H9 (cell line): ENCODE measurements around the gene CTAG2. TPM values are rescaled to one million over a fixed set of nuclear protein-coding genes. Genes with fewer than 3 reads are reported as not detected.

Experiments
- DNase-seq: peaks from one replicate; pipeline ENCODE4 v3.0.0-alpha.2; 2017
- H2AFZ ChIP-seq: one replicate; pipeline ENCODE4 v1.6.1; 2013; ENCODE audit warnings: mild to moderate bottlenecking, low read length, control low read depth, moderate library complexity
- H2AK5ac ChIP-seq: 2 replicates; pipeline ENCODE4 v1.6.1; 2013; ENCODE audit warnings: low read length, control low read depth, mixed read lengths; ENCODE audit not compliant: insufficient read length
- H2BK120ac ChIP-seq: one replicate; pipeline ENCODE4 v1.6.1; 2013; ENCODE audit warnings: low read depth, mild to moderate bottlenecking, low read length, control low read depth, inconsistent platforms; ENCODE audit not compliant: poor library complexity, severe bottlenecking
- H2BK12ac ChIP-seq: 2 replicates; pipeline ENCODE4 v1.6.1; 2013; ENCODE audit warnings: low read length, control low read depth, mixed read lengths, low read depth; ENCODE audit not compliant: insufficient read length
- H2BK15ac ChIP-seq: 2 replicates; pipeline ENCODE4 v1.6.1; 2013; ENCODE audit warnings: low read depth, low read length, control low read depth
- H2BK20ac ChIP-seq: one replicate; pipeline ENCODE4 v1.6.1; 2013; ENCODE audit warnings: low read depth, mild to moderate bottlenecking, low read length, control low read depth, inconsistent platforms; ENCODE audit not compliant: poor library complexity, severe bottlenecking
- H2BK5ac ChIP-seq: 2 replicates; pipeline ENCODE4 v1.6.1; 2013; ENCODE audit warnings: low read length, control low read depth, mixed read lengths; ENCODE audit not compliant: insufficient read length
- H3K14ac ChIP-seq: 2 replicates; pipeline ENCODE4 v1.6.1; 2013; ENCODE audit warnings: low read length, control low read depth; ENCODE audit not compliant: insufficient read depth
- H3K18ac ChIP-seq: 2 replicates; pipeline ENCODE4 v1.6.1; 2013; ENCODE audit warnings: low read depth, mild to moderate bottlenecking, mixed read lengths, low read length, control low read depth; ENCODE audit not compliant: insufficient read length
- H3K23ac ChIP-seq: 2 replicates; pipeline ENCODE4 v1.6.1; 2013; ENCODE audit warnings: low read length, control low read depth, mixed read lengths, low read depth; ENCODE audit not compliant: insufficient read length
- H3K23me2 ChIP-seq: 2 replicates; pipeline ENCODE4 v1.6.1; 2013; ENCODE audit warnings: low read depth, mild to moderate bottlenecking, mixed read lengths, low read length, control low read depth; ENCODE audit not compliant: insufficient read length, poor library complexity, severe bottlenecking
- H3K27ac ChIP-seq: 2 replicates; pipeline ENCODE4 v1.5.1; 2013; ENCODE audit warnings: low read length, control low read depth, mixed read lengths, low read depth; ENCODE audit not compliant: insufficient read length
- H3K27me3 ChIP-seq: 2 replicates; pipeline ENCODE4 v1.6.1; 2013; ENCODE audit warnings: low read length, control low read depth, inconsistent platforms; ENCODE audit not compliant: insufficient read depth
- H3K4ac ChIP-seq: 2 replicates; pipeline ENCODE4 v1.6.1; 2013; ENCODE audit warnings: low read depth, mild to moderate bottlenecking, control low read depth, inconsistent platforms, low read length, moderate library complexity
- H3K4me1 ChIP-seq: 2 replicates; pipeline ENCODE4 v1.6.1; 2013; ENCODE audit warnings: low read length, control low read depth, inconsistent platforms; ENCODE audit not compliant: insufficient read depth
- H3K4me2 ChIP-seq: 2 replicates; pipeline ENCODE4 v1.6.1; 2013; ENCODE audit warnings: low read length, control low read depth, mixed read lengths; ENCODE audit not compliant: insufficient read length, insufficient read depth
- H3K56ac ChIP-seq: 2 replicates; pipeline ENCODE4 v1.6.1; 2013; ENCODE audit warnings: low read depth, mild to moderate bottlenecking, mixed read lengths, low read length, control low read depth; ENCODE audit not compliant: insufficient read length
- H3K79me1 ChIP-seq: 2 replicates; pipeline ENCODE4 v1.6.1; 2013; ENCODE audit warnings: low read depth, mild to moderate bottlenecking, moderate library complexity, low read length, control low read depth, inconsistent platforms; ENCODE audit not compliant: insufficient read depth, poor library complexity, severe bottlenecking
- H3K79me2 ChIP-seq: 2 replicates; pipeline ENCODE4 v1.6.1; 2013; ENCODE audit warnings: low read length, control low read depth, inconsistent platforms; ENCODE audit not compliant: insufficient read depth
- H3K9ac ChIP-seq: 2 replicates; pipeline ENCODE4 v1.6.1; 2013; ENCODE audit warnings: low read length, control low read depth, mixed read lengths; ENCODE audit not compliant: insufficient read length; ENCODE audit errors: extremely low read depth
- H3K9me3 ChIP-seq: one replicate; pipeline ENCODE4 v1.6.1; 2013; ENCODE audit warnings: low read depth, low read length, inconsistent platforms; ENCODE audit not compliant: control insufficient read depth
- H3T11ph ChIP-seq: one replicate; pipeline ENCODE4 v1.6.1; 2013; ENCODE audit warnings: mild to moderate bottlenecking, low read length, control low read depth, inconsistent platforms
- H4K20me1 ChIP-seq: one replicate; pipeline ENCODE4 v1.6.1; 2013; ENCODE audit not compliant: control insufficient read depth, insufficient read length, insufficient read depth
- H4K5ac ChIP-seq: 2 replicates; pipeline ENCODE4 v1.6.1; 2013; ENCODE audit warnings: low read depth, mild to moderate bottlenecking, mixed read lengths, low read length, control low read depth; ENCODE audit not compliant: insufficient read length
- H4K8ac ChIP-seq: replicated peaks from 2 replicates; pipeline ENCODE4 v1.6.1; 2013; ENCODE audit warnings: low read length, control low read depth, mixed read lengths, low read depth; ENCODE audit not compliant: insufficient read length
- H4K91ac ChIP-seq: 2 replicates; pipeline ENCODE4 v1.6.1; 2013; ENCODE audit warnings: low read depth, mild to moderate bottlenecking, moderate library complexity, mixed read lengths, low read length, control low read depth; ENCODE audit not compliant: insufficient read length
- H3K27ac Mint-ChIP-seq, 3 experiments: 2 replicates in 2 of 3; 3 replicates in 1 of 3; pipeline ENCODE4 v1.8.0; 2020 to 2021; ENCODE audit warnings: mixed read lengths in 3 of 3, mild to moderate bottlenecking in 1 of 3, moderate library complexity in 1 of 3
- H3K27me3 Mint-ChIP-seq: 2 replicates; pipeline ENCODE4 v1.8.0; 2021; ENCODE audit warnings: low read depth, mild to moderate bottlenecking, moderate library complexity, mixed read lengths
- H3K36me3 Mint-ChIP-seq, 3 experiments: 2 replicates in 2 of 3; 3 replicates in 1 of 3; pipeline ENCODE4 v1.8.0; 2020 to 2021; ENCODE audit warnings: low read depth in 3 of 3, mixed read lengths in 3 of 3; ENCODE audit not compliant: insufficient read depth in 1 of 3
- H3K4me1 Mint-ChIP-seq, 2 experiments: 2 replicates each; pipeline ENCODE4 v1.8.0; 2020; ENCODE audit warnings: mixed read lengths in 2 of 2
- H3K4me3 Mint-ChIP-seq, 2 experiments: 2 replicates in 1 of 2; 3 replicates in 1 of 2; pipeline ENCODE4 v1.8.0; 2020 to 2021; ENCODE audit warnings: mild to moderate bottlenecking in 2 of 2, mixed read lengths in 2 of 2, moderate library complexity in 1 of 2
- H3K9me3 Mint-ChIP-seq, 2 experiments: 2 replicates in 1 of 2; 3 replicates in 1 of 2; pipeline ENCODE4 v1.8.0; 2020; ENCODE audit warnings: mild to moderate bottlenecking in 2 of 2, mixed read lengths in 2 of 2, moderate library complexity in 1 of 2
- WGBS: extraction: QIAGEN DNeasy Blood & Tissue Kit; methylation state at CpG from one replicate; pipeline ENCODE4 v1.1.7; 2013; ENCODE audit warnings: missing lambda C conversion rate, low lambda C conversion rate, mixed read lengths; ENCODE audit not compliant: insufficient read length; ENCODE audit errors: extremely low coverage; 5-methylcytosine and 5-hydroxymethylcytosine counted together
- total RNA-seq: library from RNA; stranded (reverse); gene quantifications from 2 replicates; pipeline ENCODE4 v1.2.1, GENCODE V29; 2021
- TF ChIP-seq, protein P1 (sequence below): fragments of 200-600 bp; sonication (generic); conservative IDR thresholded peaks from 3 replicates; pipeline ENCODE4 v1.8.0; 2021; ENCODE audit warnings: antibody characterized with exemption, mild to moderate bottlenecking

Gene CTAG2
- total RNA-seq, 1 experiment from 2014 or later = not detected

DNA sequence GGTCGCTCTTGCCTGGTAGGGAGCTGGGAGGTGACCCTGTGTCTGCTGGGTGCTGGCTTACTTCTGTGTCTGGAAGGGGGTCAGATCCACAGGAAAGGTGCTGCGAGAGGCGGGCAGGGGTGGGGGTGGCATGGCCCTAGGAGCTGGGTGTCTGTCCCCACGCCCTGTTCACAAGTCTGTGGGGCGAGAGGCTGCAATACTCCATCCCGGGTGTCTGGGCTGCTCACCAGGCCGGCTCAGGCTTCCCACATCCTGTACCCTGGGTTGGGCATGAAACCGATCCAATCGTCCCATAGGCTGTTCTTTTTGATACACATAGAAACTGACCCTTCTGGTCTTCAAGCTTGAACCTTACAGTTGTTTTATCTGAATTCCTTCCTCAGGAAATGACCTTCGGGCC is 993 bp upstream of the CTAG2 start:
- H3K4me3 Mint-ChIP-seq = no peak overlapping the region
- H3K23me2 ChIP-seq = no peaks in the 10 kb centered on the region
- H2AK5ac ChIP-seq = no peak overlapping the region
- no peaks in the 10 kb centered on the region for H3K4me1 ChIP-seq
- no peak overlapping the region for H2AFZ ChIP-seq
- peaks cover 0 to 3% (median 0%) of the 10 kb centered on the region in 3 experiments; a peak in 2 of 7 replicates for H3K36me3 Mint-ChIP-seq
- no peak overlapping the region for H3K4ac ChIP-seq
- no peak for DNase-seq
- H3K27me3 Mint-ChIP-seq = peaks cover 7% of the 10 kb centered on the region
- H4K91ac ChIP-seq = no peak overlapping the region
- H3K27me3 ChIP-seq = no peaks in the 10 kb centered on the region
- H4K5ac ChIP-seq = no peak overlapping the region
- TF ChIP-seq, protein P1, sequence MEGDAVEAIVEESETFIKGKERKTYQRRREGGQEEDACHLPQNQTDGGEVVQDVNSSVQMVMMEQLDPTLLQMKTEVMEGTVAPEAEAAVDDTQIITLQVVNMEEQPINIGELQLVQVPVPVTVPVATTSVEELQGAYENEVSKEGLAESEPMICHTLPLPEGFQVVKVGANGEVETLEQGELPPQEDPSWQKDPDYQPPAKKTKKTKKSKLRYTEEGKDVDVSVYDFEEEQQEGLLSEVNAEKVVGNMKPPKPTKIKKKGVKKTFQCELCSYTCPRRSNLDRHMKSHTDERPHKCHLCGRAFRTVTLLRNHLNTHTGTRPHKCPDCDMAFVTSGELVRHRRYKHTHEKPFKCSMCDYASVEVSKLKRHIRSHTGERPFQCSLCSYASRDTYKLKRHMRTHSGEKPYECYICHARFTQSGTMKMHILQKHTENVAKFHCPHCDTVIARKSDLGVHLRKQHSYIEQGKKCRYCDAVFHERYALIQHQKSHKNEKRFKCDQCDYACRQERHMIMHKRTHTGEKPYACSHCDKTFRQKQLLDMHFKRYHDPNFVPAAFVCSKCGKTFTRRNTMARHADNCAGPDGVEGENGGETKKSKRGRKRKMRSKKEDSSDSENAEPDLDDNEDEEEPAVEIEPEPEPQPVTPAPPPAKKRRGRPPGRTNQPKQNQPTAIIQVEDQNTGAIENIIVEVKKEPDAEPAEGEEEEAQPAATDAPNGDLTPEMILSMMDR = no peak
- no peaks in the 10 kb centered on the region for H3K79me2 ChIP-seq
- H2BK5ac ChIP-seq = no peak overlapping the region
- H3K27ac Mint-ChIP-seq = no peak overlapping the region
- no peak overlapping the region for H2BK20ac ChIP-seq
- no peak overlapping the region for H2BK12ac ChIP-seq
- no peaks in the 10 kb centered on the region for H3K79me1 ChIP-seq
- no peak overlapping the region for H3K9ac ChIP-seq
- peaks cover 61 to 67% of the 10 kb centered on the region in 2 experiments for H3K9me3 Mint-ChIP-seq
- no peak overlapping the region for H4K8ac ChIP-seq
- peaks cover 4% of the 10 kb centered on the region in 2 experiments; a peak in 2 of 4 replicates for H3K4me1 Mint-ChIP-seq
- no peak overlapping the region for H3K27ac ChIP-seq
- peaks cover 29% of the 10 kb centered on the region for H3K9me3 ChIP-seq
- no peak overlapping the region for H3K18ac ChIP-seq
- no peaks in the 10 kb centered on the region for H4K20me1 ChIP-seq
- no peak overlapping the region for H3K4me2 ChIP-seq
- H3K14ac ChIP-seq = no peak overlapping the region
- no peak overlapping the region for H2BK120ac ChIP-seq
- no peak overlapping the region for H3K56ac ChIP-seq
- H2BK15ac ChIP-seq = no peak overlapping the region
- no peak overlapping the region for H3T11ph ChIP-seq
- H3K23ac ChIP-seq = no peak overlapping the region
- no CpG with 5 or more reads among the region's 10 CpGs for WGBS
